DOHH2 (cell line): Measurements from ENCODE around the gene LRRC61.

ENCODE experiments used
- H3F3A ChIP-seq: fragments of 200-600 bp; sonication (generic), shearing (Covaris generic); 2 replicates; pipeline ENCODE4 v1.6.0; 2016; ENCODE audit warnings: antibody characterized with exemption, mild to moderate bottlenecking; ENCODE audit not compliant: control insufficient read depth, insufficient read depth
- H3K27ac ChIP-seq: fragments of 200-600 bp; sonication (generic); 2 replicates; pipeline ENCODE4 v1.5.1; 2014; ENCODE audit warnings: low read depth, mild to moderate bottlenecking, low read length, moderate library complexity
- H3K27me3 ChIP-seq: fragments of 200-600 bp; sonication (generic); 2 replicates; pipeline ENCODE4 v1.6.1; 2014; ENCODE audit warnings: mild to moderate bottlenecking, low read length, mixed read lengths; ENCODE audit not compliant: control insufficient read depth
- H3K36me3 ChIP-seq: fragments of 200-600 bp; sonication (generic); 2 replicates; pipeline ENCODE4 v1.6.1; 2014; ENCODE audit warnings: mild to moderate bottlenecking, low read length, moderate library complexity, mixed read lengths; ENCODE audit not compliant: control insufficient read depth
- H3K4me1 ChIP-seq: fragments of 200-600 bp; sonication (generic); 2 replicates; pipeline ENCODE4 v1.6.1; 2014; ENCODE audit warnings: mild to moderate bottlenecking, low read length, mixed read lengths; ENCODE audit not compliant: control insufficient read depth
- H3K4me2 ChIP-seq: fragments of 200-600 bp; sonication (generic); 2 replicates; pipeline ENCODE4 v1.6.0; 2014; ENCODE audit warnings: mild to moderate bottlenecking, low read length, moderate library complexity
- H3K4me3 ChIP-seq: fragments of 200-600 bp; sonication (generic); 2 replicates; pipeline ENCODE4 v1.5.1; 2014; ENCODE audit warnings: mild to moderate bottlenecking, low read length, mixed read lengths
- H3K79me2 ChIP-seq: fragments of 200-600 bp; sonication (generic); 2 replicates; pipeline ENCODE4 v1.6.1; 2014; ENCODE audit warnings: mild to moderate bottlenecking, low read length, mixed read lengths; ENCODE audit not compliant: control insufficient read depth
- H3K9me2 ChIP-seq: fragments of 200-600 bp; sonication (generic); replicated peaks from 2 replicates; pipeline ENCODE4 v1.6.1; 2014; ENCODE audit warnings: mild to moderate bottlenecking, low read length, mixed read lengths; ENCODE audit not compliant: control insufficient read depth
- H3K9me3 ChIP-seq: fragments of 200-600 bp; sonication (generic); 2 replicates; pipeline ENCODE4 v1.6.1; 2014; ENCODE audit warnings: antibody characterized with exemption, low read length, mixed read lengths; ENCODE audit not compliant: control insufficient read depth, insufficient read depth
- H4K20me1 ChIP-seq: fragments of 200-600 bp; sonication (generic); 2 replicates; pipeline ENCODE4 v1.6.0; 2014; ENCODE audit warnings: low read depth, mild to moderate bottlenecking, antibody characterized with exemption, low read length, moderate library complexity; ENCODE audit not compliant: control insufficient read depth, insufficient read depth
- CTCF ChIP-seq: fragments of 200-600 bp; sonication (generic); IDR thresholded peaks from one replicate; pipeline ENCODE4 v1.5.1; 2014; ENCODE audit warnings: antibody characterized with exemption, mild to moderate bottlenecking, low read depth, low read length; ENCODE audit not compliant: poor library complexity, severe bottlenecking
- EZH2phosphoT487 ChIP-seq: fragments of 200-600 bp; sonication (generic); IDR thresholded peaks from 2 replicates; pipeline ENCODE4 v1.6.1; 2017; ENCODE audit warnings: borderline replicate concordance, mild to moderate bottlenecking, antibody characterized with exemption, low read length, moderate library complexity, mixed read lengths

LRRC61 gene

GRCh38 chr7:150335108-150335773, 12.1 kb downstream of the LRRC61 start:
- Histone ChIP-seq H4K20me1 (0 out of 2 replicates have a peak, but pooled peaks cover 3% of the 10 kb centered on the region), H3K9me3 (no peaks in the 10 kb centered on the region), H3F3A (no peaks in the 10 kb centered on the region), H3K27me3 (no peaks in the 10 kb centered on the region), H3K4me1 (no peaks in the 10 kb centered on the region), H3K4me3 (no peak overlapping the region), H3K4me2 (no peak overlapping the region), H3K79me2 (no peaks in the 10 kb centered on the region), H3K36me3 (peaks cover 26% of the 10 kb centered on the region), H3K9me2 (no peaks in the 10 kb centered on the region), H3K27ac (no peak overlapping the region)
- no peak for TF ChIP-seq EZH2phosphoT487
- TF ChIP-seq CTCF: no peak

GRCh38 chr7:150335774-150336112, 12.6 kb downstream of the LRRC61 start:
- no peaks in the 10 kb centered on the region for H3K9me2 ChIP-seq
- H3K36me3 ChIP-seq: peaks cover 23% of the 10 kb centered on the region
- H3K27ac ChIP-seq: no peak overlapping the region
- no peaks in the 10 kb centered on the region for H3K27me3 ChIP-seq
- H4K20me1 ChIP-seq: 0 out of 2 replicates have a peak, but pooled peaks cover 3% of the 10 kb centered on the region
- H3K4me2 ChIP-seq: no peak overlapping the region
- no peak overlapping the region for H3K4me3 ChIP-seq
- H3F3A ChIP-seq: no peaks in the 10 kb centered on the region
- no peaks in the 10 kb centered on the region for H3K9me3 ChIP-seq
- no peak for TF ChIP-seq CTCF
- TF ChIP-seq EZH2phosphoT487: no peak
- H3K79me2 ChIP-seq: no peaks in the 10 kb centered on the region
- H3K4me1 ChIP-seq: no peaks in the 10 kb centered on the region

GRCh38 chr7:150336746-150337145, 13.6 kb downstream of the LRRC61 start:
- Histone ChIP-seq H3K36me3 (peaks cover 15% of the 10 kb centered on the region), H3K9me3 (no peaks in the 10 kb centered on the region; the same call in 1 of the 2 replicates), H4K20me1 (0 out of 2 replicates have a peak, but pooled peaks cover 3% of the 10 kb centered on the region), H3K9me2 (no peaks in the 10 kb centered on the region), H3K4me1 (no peaks in the 10 kb centered on the region), H3K4me2 (no peak overlapping the region), H3F3A (no peaks in the 10 kb centered on the region), H3K27ac (no peak overlapping the region), H3K4me3 (no peak overlapping the region), H3K79me2 (no peaks in the 10 kb centered on the region), H3K27me3 (no peaks in the 10 kb centered on the region)
- TF ChIP-seq EZH2phosphoT487 (no peak), CTCF (no peak)

- Histone ChIP-seq H3K9me3 (peaks cover 3% of the 10 kb centered on the region; the same call in 1 of the 2 replicates), H4K20me1 (0 out of 2 replicates have a peak, but pooled peaks cover 3% of the 10 kb centered on the region), H3K27ac (no peak overlapping the region), H3K9me2 (no peaks in the 10 kb centered on the region), H3K36me3 (peaks cover 15% of the 10 kb centered on the region), H3K4me3 (no peak overlapping the region), H3K4me1 (no peaks in the 10 kb centered on the region), H3K79me2 (no peaks in the 10 kb centered on the region), H3K27me3 (no peaks in the 10 kb centered on the region), H3K4me2 (no peak overlapping the region), H3F3A (no peaks in the 10 kb centered on the region)
- TF ChIP-seq CTCF (no peak), EZH2phosphoT487 (no peak)
These were observed 14.0 kb downstream of the LRRC61 start for GRCh38 chr7:150337179-150337578.
